Ammon's horn (tissue), 1 donor: ENCODE data around the gene CFAP77.

ENCODE experiments used
- DNase-seq: peaks from one replicate; pipeline ENCODE4 v3.0.0-alpha.2; 2016; ENCODE audit warnings: low spot score

CFAP77 gene

DNA sequence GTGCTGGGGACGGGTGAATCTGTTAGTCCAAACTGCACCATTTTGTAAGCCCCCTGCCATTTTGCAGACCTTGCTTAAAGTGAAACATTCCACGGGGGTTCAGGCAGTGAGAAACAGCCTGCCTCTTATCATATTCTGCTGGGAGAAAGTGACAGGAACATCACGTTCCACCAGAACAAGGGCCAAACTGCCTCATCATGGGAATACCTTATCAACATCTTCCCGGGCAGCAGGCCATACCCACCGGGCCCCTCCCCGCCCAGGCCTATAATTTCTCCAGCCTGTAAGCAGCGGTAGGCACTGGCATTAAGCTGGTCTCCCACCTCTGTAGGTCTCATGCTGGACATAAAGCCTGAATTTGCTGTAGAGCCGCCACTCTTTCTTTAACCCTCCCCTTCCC is 1.5 kb upstream of the CFAP77 start:
- no peak for DNase-seq

DNA sequence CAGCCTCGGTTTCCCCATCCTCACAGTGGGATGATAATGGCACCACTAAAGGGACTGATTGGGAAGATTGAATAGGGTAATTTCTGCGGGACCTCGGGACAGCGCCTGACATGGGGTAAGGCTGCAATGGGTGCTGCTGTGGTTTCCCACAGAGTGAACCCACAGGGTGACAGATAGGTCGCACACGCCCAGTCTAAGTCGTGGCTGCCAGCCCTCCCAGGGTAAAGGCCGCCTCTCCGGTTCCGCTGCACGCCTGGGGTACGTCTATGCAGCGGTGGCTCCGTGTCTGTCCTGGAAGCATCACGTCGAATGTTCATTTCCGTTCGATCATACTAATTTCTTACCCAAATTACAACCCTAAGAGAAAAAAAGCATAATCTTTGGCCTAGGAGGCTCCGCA is 631 bp downstream of the CFAP77 start:
- DNase-seq: no peak

DNA sequence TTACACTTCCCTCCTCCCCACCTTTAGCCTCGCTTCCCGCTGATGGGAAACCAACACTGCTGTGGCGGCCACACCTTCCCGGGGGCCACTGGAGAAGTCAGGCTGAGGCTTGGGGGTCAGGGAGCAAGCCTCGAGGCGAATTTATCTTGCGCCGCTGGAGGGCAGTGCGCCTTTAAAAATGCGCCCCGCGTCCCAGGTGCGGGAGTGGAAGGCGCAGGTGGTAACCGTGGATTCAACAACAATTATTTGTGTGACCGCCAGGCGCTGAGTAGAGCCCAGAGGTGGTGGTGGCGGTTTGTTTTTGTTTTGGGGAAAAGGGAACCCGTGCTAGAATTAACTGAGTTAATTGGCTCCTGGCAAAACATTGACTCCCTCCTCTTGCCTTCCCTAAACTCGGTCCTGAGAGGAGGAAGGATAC is 1.1 kb downstream of the CFAP77 start:
- no peak for DNase-seq

DNA sequence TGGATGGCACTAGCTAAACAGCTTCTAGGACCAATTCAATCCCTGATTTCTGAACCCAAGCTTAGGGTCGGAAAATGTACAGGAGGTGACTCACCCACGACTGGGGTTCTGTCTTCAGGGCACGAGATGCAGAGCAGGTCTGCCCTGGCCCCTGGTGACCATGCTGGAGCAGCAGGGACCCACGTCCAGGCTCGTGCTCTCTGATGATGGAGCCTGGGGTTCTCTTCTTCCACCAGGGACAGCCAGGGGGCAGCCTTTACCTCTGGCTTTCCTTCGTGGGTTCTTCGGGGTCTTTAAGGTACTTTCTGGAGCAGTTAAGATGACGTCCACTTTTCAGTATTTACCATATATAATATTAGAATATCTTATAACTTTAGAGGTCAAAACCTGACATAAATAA is 2.1 kb downstream of the CFAP77 start:
- DNase-seq: no peak

DNA sequence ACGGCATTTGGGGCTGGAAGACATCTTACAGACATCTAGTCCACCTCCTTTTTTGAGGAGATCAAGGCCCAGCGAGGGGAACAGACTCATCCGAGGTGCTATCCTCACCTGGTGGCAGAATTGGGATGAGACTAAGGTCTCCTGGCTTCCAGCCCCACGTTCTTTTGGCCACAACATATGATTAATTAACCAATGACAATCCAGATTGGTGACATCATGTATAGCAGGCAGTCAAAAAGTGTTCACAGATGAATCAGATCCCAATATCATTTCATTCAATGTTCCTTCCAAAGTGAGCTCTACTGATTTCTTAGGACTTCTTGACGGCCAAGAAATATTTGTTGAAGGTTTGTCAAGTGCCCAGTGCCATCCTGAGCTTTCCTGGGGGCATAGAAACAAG is 3.9 kb downstream of the CFAP77 start:
- DNase-seq: no peak

DNA sequence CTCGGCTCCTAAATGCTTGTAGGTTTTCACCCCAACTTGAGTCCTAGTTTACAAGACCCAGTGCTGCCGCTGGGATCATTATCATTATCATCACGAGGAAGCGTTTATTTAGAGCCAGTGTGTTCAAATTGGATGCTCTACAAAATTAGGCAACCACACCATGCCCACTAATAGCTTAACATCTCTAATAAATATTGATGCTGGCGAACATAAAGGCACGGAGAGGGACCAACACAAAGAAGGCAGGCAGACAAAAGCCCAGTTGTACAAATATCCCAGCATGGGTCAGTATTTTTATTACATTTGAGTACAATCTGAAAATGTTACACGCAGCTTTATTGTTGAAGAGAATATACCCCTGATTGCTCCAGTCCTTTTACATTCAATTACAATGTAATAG is 4.7 kb downstream of the CFAP77 start:
- no peak for DNase-seq

DNA sequence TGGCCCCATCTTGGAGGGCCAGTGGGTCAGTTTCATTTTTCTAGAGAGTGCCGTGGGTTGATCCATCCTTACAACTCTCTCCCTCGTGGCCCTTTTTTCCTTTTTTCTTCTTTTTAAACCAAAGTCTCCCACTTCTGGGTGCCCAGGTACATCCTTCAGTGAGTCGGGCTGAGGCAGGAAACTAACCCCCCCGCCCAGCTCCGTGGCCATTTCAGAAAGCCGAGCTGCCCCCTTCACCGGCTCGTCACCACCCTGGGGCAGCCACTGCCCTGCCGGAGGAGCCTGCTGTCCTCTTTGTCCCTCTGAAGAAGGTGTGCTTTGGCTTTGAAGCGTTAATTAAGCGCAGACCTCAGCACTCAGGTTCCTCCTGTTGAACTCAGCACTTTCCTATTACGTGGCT is 5.2 kb downstream of the CFAP77 start:
- DNase-seq: no peak

DNA sequence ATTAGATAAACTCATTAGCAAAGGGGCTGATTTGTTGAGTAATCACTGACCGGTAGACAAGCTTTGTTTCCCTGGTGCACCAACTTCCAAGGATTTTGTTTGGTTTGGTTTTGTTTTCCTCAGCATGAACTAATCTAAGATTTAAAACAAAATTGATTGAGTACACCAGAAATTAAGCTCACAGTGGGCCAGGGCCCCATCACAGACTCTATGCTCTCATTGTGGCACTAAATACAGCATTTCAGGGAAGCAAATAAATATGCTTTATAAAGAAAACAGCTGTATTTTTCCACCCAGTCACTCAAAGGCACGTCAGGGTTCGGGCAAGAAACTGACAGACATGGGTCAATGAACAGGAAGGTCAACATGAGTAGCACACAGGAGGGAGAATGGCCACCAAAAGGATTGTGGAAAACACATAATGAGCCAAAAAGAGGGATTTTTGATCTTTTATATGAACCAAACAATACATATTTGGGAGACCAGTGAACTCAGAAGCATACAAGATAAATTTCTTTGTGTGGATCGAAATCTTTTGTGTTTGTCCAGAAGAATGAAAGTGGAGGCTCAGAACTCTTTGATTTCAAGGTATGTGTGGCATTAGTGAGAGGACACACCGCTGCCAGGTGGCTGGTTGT is 8.8 kb downstream of the CFAP77 start:
- no peak for DNase-seq

DNA sequence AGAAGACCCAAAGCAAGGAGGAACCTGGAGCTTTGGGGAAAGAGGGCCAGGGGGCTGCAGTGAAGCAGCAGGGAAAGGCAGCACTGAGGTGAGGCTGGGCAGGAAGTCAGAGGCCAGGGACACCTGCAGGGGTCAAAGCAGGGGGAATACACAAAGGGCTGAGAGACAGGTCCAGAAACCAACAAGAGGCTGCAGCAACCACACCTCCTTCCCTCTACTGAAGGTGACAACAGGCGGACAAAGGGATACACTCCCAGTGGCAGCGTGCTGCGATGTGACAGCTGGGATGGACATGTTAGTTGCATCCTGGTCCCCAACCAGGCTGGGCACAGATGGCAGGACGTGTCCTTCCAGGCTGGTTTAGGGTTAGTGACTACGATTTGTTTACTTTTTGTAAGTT is 12.6 kb downstream of the CFAP77 start:
- DNase-seq: no peak

DNA sequence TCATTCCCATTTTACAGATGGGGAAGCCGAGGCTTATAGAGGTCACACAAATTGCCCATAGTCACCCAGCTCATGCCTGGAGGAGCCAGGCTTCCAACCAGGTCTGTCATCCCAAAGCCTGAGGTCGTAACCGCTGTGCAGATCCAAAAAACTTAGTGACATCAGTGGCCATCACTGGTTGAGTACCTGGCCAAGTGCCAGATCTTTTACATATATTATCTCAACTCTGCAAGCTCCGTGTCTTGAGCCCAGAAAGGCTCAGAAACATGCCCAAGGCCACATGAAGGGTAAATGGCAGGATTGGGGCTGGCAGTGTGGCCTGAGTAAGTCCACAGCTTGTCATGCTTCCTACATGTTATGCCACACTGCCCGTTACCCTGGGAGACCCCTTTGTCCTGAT is 13.5 kb downstream of the CFAP77 start:
- no peak for DNase-seq

DNA sequence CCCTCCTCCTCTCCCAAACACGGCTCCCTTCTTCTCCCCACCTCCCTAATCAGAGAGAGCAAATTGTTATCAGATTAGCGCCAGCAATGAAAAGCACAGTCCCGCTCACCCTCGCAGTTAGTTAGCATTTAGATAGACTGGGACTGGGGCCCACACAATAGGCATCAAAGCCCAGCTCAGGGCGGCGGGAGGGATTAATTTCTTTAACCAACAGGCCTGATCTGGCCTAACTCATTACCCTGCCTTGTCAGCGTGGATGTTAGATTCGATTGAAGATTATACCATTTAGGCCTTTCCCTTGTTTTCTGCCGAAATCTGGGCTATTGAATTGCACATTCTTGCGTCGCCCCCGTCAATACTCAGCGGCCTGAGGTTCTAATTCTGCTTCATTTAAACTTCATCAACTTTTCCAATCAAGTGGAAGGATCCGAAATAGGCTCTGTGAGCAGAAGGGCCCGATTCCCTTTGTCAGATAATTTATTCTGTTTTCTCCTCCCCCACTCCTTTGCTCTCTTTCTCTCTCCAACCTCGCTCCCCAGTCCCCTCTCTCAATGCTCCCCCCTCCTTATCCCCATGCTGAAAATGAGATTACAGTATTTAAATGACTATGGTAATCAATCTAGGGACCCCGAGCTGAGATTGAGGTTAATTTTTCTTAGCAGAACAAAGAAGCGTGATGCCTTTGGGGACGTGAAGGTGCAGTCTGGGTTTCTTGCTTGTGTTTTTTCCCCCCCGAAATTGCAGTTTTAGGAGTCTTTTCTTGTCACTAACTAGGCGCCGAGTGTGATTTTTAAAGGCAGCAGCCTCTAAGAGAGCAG is 15.1 kb downstream of the CFAP77 start:
- DNase-seq: no peak

DNA sequence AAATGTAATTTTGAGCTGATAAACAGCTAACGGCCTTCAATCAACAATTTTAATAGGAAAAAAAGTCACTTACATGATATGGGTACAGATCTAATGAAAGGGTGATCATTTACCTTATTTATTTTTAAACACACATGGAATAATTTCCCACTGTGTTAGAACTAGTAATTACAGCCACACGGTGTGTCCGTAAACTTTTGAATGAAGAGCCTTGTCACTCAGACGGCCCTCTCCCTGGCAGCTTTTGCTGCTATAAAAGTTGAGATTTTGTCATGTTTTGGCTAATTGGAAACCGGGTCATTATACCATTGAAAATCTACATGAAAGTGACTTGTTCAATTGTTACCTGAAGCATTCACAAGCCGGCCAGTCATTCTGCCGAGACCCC is 15.7 kb downstream of the CFAP77 start:
- no peak for DNase-seq

DNA sequence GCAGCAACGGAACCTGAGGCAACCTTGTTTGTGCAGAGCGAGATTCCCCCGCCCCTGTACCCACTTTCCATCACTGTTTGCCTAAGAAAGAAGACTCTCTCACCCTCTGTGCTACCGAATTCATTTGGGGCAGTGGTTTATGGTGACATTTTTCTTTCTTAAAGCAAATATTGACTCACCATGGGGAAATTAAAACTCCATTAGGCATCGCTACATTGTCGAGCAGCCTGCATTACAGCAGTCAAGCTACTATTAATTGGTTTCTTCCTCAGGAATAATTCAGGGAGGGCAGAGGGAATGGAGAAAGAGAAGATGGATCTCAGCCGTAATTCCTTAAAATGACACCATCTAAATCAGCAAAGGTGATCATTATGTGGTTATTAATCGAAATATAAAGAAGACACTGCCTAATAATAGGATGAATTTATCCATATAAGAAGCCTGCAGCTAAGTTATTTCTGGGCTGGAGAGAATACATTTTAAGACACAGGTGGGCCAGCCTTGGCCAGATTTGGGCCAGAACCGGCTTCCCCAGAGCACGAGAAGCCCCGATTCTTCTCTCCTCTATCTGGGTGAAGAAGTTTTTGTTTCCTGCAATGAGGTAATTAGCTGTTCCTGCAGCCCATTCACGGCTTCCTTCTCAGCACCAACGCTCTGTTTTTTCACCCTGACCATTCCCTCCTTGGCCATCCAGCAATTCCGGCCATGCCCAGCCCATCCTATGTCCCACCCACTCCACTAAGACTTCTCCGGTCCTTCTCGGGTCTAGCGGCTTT is 16.8 kb downstream of the CFAP77 start:
- DNase-seq: no peak

DNA sequence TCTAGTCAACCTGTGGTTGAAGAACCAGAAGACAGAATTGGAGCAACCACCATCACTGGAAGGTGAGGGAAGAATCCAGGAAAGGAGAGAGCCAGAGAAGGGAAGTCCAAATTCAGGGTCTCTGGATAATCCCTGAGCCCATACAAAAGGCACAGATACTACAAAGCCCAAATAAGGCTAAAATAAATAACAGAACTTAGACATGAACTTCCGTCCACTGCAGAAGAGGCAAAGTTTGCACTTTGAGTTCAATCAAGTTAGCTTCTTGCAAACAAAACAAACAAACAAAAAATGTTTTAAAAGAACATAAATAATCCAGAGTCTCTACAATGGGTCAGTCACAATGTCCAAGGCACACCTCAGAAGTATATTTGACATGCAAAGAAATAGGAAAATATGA is 21.0 kb downstream of the CFAP77 start:
- no peak for DNase-seq

DNA sequence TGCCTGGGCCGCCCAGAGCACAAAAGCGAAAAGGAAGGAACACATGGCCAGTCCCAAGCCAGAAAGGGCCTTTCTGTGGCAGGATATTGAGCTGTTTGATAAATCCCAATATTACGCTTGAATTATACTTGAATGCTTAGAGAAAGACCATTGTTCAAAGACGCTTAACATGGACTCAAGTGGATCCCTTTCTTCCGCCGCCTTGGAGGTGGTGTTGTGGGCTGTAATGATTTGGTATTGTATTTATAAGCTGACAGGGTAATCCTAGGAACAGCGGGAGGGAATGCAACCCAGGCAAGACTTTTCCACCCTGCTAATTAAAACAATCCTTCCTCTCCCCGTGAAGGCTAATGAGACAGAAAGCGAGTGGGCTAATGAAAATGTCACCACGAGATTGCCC is 24.9 kb downstream of the CFAP77 start:
- DNase-seq: no peak

DNA sequence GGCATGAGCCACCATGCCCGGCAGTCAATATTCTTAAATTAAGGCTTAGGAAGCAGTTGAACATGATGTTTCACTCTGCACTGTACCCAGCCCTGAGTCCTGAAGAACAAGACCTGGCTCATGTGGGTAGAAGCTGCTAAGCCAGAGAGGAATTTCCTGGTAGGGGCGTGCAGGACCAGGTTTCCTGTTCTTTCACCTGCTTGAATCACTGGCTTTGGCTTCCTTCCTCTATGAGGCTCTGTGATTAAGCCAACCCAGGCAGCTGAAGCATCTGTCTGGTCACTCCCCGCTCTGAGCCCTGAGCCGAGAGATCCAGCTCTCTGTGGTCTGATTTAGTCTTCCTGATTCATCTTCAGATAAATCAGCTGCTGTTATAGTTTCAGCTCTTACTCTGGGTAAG is 29.1 kb downstream of the CFAP77 start:
- no peak for DNase-seq

DNA sequence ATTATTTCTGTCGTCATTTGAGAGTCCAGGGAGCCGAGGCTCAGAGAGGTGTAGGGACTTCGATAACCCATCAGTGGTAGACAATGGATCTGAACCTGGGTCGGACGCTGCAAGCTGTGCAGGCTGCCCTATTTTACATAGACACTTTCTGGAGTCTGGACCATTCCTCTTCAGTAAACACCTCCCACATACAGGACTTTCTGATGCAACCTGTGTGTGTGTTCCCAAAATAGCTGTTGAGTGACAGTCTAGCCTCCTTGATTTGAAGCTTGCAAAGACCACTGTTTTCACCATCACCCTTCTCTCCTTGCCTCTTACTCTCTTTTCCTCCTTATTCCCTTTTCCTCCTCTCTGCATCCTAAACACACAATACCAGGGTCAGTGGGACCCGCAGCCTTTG is 30.7 kb downstream of the CFAP77 start:
- DNase-seq: no peak

DNA sequence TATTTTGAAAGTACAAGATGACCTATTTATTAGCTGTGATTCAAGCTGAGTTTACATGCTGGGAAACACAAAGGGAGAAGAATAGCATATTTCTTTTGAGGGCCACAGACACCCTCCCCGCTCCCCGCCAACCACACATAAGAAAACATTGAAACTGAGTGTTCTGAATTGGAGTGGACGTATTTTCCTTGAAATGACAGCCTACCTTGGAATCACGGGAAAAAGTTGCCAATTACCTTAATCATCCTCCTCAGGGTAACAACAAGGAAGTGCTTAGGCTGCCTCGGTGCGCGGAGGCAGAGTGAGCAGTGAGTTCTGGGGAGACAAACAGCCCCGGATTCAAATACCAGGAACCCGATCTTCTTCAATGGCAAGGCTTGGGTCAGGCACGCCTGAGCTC is 31.4 kb downstream of the CFAP77 start:
- DNase-seq: no peak

DNA sequence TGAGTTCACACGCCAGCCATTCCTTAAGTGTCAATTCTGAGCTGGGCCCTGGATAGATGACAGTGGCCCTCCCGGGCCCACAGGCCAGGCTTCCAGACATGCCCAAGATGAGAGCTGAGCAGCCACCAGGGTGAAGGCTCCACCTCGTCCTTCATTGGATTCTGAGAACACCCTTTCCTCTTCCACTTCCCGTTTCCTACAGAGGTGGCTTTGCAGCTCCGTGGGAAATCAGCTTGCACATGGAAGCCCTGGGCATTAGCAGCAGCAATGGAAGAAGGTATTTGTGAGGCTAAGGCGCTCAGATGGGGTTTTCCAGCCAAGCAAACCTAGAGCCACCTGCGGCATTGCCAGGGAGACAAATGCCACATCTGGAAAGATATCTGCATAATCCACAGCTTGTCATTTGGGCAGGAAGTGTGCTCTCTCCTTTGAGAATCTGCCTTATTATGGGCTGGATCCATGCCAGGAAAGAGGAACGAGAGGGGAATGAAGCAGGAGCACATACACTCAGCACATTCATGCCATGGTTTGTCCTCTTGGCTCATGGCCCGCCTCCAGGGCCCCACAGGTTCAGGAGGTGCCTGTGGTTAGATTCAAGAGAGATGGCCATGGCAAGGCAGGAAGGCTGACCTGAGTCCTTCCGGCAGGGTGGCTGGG is 34.1 kb downstream of the CFAP77 start:
- DNase-seq: no peak

DNA sequence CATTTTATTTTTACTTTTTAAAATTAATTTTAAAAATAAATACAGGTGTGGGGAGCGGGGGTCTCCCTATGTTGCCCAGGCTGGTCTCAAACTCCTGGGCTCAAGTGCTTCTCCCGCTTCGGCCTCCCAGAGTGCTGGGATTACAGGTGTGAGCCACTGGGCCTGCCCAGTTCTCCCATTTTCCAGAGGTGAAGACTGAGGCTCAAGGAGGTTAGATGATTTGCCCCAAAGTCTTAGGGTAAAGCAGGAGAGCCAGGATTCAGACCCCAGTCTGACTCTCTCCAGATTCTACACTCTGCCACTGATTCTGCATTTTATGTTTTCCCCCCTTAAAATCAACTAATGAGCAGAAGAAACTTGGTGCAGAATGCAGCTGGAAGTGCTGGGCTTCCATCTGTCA is 36.9 kb downstream of the CFAP77 start:
- DNase-seq: no peak

DNA sequence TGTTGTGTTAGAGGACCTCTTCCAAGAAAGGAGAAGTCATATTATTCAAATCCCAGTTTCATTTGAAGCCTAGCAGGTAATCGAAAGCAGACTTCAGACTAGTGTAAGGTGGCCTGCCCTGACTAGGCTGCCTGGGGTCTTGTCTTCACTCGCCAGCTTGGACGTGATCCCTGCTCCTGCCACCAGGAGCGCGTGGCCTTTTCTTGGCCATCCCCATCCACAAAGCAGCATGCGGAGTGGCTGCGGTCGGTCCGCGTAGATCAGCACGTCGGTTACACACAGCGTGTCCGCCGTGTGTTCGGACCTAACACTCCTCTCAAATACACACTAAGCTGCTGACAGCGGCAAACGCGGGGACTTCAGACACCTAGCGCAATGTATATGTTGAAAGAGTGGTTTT is 37.3 kb downstream of the CFAP77 start:
- no peak for DNase-seq

DNA sequence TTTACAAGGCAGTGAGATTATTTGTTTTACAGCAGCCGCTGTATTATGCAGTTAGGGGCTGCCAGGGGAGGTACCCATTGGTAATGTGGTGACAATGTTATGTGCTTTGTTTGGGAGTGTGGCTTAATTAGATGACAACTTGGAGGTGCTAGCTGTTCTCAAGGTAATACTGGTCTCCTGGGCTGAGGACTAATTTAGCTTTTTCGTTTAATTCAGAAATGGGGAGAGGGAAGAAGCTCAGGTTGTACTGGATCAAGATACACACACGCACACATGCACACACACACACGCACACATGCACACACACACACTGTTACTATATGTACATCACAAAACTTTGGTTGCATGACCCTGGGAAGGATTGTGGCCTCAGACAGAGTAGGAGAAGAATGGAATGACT is 37.9 kb downstream of the CFAP77 start:
- no peak for DNase-seq

DNA sequence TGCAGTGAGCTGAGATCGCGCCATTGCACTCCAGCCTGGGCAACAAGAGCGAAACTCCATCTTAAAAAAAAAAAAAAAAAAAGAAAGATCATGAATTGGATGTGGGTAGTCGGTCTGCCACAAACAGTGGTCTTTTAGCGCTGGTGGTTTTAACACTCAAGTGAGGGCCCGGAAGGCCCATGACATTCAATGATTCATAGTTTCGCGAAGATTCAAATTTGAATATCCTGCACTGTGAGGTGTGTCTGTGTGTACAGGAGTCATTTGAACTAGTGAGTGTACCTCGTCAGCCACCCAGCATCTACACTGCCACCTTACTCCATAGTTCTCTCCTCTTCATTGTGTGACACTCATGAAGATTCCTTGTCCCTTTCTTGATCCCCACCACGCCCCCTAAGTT is 41.3 kb downstream of the CFAP77 start:
- DNase-seq: no peak
